ENCODE data around the gene POU2F3.

Gene POU2F3

DNA sequence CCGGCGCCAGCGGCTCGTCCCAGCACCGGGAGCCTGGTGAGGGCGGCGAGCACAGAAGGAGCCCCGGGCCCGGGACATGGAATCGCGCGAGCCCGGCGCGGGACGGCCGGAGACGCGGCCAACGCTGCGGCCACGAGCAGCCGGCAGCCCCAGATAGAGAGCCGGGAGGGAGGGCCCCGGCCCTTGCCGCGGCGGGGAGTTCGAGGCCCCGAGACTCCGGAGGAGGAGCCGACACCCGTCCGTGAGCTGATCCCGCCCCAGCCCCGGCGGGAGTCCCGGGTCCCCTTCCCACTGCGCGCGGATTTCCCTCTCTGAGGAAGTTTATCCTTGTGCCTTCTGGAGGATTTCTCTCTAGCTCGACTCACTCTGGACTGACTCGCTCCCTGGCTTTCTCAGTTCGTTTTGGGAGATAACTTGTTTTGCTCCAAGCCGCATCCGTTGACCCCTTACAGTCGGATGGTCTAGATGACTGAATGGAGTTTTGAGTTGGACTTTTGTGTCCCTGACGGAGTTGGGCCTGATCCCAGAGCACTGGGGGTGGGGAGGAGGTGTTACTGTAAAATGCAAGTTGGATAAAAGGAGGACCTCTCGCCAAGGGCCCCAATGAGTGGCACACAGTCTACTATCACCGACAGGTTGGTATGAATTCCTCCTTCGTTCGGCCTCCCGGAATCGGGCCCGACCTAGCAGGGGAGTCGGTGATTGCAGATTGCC lies 96.9 kb downstream of the POU2F3 start (continued):
- TF ChIP-seq, protein P1, sequence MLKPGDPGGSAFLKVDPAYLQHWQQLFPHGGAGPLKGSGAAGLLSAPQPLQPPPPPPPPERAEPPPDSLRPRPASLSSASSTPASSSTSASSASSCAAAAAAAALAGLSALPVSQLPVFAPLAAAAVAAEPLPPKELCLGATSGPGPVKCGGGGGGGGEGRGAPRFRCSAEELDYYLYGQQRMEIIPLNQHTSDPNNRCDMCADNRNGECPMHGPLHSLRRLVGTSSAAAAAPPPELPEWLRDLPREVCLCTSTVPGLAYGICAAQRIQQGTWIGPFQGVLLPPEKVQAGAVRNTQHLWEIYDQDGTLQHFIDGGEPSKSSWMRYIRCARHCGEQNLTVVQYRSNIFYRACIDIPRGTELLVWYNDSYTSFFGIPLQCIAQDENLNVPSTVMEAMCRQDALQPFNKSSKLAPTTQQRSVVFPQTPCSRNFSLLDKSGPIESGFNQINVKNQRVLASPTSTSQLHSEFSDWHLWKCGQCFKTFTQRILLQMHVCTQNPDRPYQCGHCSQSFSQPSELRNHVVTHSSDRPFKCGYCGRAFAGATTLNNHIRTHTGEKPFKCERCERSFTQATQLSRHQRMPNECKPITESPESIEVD (tag by site-specific recombination; IDR thresholded peaks at IDR 0.05): no peak
- TF ChIP-seq ZNF211 (tag by site-specific recombination; IDR thresholded peaks at IDR 0.05; ENCODE audit: low read depth) (no peak), ZNF654 (tag by site-specific recombination; IDR thresholded peaks at IDR 0.05; ENCODE audit: low read depth) (no peak), ZNF670 (tag by site-specific recombination; IDR thresholded peaks at IDR 0.05; ENCODE audit: low read depth) (no peak), KLF16 (tag by site-specific recombination; IDR thresholded peaks at IDR 0.05) (no peak), ZNF776 (tag by site-specific recombination; IDR thresholded peaks at IDR 0.05; ENCODE audit: borderline replicate concordance) (no peak), SP2 (tag by site-specific recombination; IDR thresholded peaks at IDR 0.05) (peak; percentile 41; the same call in 1 of the 2 replicates), ZNF335 (tag by site-specific recombination; conservative IDR thresholded peaks at IDR 0.05) (peak; percentile 84), ZNF837 (tag by site-specific recombination; IDR thresholded peaks at IDR 0.05) (no peak), ZEB2 (tag by site-specific recombination; IDR thresholded peaks at IDR 0.05) (no peak; the same call in 1 of the 2 replicates), ZNF473 (tag by site-specific recombination; IDR thresholded peaks at IDR 0.05) (no peak), ZNF624 (tag by site-specific recombination; IDR thresholded peaks at IDR 0.05) (no peak), KLF7 (tag by site-specific recombination; IDR thresholded peaks at IDR 0.05; ENCODE audit: borderline replicate concordance) (no peak), ZBTB17 (tag by site-specific recombination; IDR thresholded peaks at IDR 0.05) (peak; percentile 95), TCF7L2 (IDR thresholded peaks at IDR 0.05; ENCODE audit: borderline replicate concordance, low read depth, low read length) (no peak), ZNF350 (tag by site-specific recombination; IDR thresholded peaks at IDR 0.05) (no peak), ZNF560 (tag by site-specific recombination; IDR thresholded peaks at IDR 0.05; ENCODE audit: borderline replicate concordance) (no peak), ZNF121 (tag by site-specific recombination; IDR thresholded peaks at IDR 0.05) (no peak)
- TF ChIP-seq, protein P2, sequence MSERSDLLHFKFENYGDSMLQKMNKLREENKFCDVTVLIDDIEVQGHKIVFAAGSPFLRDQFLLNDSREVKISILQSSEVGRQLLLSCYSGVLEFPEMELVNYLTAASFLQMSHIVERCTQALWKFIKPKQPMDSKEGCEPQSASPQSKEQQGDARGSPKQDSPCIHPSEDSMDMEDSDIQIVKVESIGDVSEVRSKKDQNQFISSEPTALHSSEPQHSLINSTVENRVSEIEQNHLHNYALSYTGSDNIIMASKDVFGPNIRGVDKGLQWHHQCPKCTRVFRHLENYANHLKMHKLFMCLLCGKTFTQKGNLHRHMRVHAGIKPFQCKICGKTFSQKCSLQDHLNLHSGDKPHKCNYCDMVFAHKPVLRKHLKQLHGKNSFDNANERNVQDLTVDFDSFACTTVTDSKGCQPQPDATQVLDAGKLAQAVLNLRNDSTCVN (tag by site-specific recombination; optimal IDR thresholded peaks at IDR 0.05): peak; percentile 86
- TF ChIP-seq, protein P3, sequence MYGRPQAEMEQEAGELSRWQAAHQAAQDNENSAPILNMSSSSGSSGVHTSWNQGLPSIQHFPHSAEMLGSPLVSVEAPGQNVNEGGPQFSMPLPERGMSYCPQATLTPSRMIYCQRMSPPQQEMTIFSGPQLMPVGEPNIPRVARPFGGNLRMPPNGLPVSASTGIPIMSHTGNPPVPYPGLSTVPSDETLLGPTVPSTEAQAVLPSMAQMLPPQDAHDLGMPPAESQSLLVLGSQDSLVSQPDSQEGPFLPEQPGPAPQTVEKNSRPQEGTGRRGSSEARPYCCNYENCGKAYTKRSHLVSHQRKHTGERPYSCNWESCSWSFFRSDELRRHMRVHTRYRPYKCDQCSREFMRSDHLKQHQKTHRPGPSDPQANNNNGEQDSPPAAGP (tag by site-specific recombination; IDR thresholded peaks at IDR 0.05): peak; percentile 10; the same call in 1 of the 2 replicates
- TF ChIP-seq, protein P4, sequence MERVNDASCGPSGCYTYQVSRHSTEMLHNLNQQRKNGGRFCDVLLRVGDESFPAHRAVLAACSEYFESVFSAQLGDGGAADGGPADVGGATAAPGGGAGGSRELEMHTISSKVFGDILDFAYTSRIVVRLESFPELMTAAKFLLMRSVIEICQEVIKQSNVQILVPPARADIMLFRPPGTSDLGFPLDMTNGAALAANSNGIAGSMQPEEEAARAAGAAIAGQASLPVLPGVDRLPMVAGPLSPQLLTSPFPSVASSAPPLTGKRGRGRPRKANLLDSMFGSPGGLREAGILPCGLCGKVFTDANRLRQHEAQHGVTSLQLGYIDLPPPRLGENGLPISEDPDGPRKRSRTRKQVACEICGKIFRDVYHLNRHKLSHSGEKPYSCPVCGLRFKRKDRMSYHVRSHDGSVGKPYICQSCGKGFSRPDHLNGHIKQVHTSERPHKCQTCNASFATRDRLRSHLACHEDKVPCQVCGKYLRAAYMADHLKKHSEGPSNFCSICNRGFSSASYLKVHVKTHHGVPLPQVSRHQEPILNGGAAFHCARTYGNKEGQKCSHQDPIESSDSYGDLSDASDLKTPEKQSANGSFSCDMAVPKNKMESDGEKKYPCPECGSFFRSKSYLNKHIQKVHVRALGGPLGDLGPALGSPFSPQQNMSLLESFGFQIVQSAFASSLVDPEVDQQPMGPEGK (tag by site-specific recombination; IDR thresholded peaks at IDR 0.05): 0 out of 2 replicates have a peak, but pooled peaks have one; percentile 23
- TF ChIP-seq, protein P5, sequence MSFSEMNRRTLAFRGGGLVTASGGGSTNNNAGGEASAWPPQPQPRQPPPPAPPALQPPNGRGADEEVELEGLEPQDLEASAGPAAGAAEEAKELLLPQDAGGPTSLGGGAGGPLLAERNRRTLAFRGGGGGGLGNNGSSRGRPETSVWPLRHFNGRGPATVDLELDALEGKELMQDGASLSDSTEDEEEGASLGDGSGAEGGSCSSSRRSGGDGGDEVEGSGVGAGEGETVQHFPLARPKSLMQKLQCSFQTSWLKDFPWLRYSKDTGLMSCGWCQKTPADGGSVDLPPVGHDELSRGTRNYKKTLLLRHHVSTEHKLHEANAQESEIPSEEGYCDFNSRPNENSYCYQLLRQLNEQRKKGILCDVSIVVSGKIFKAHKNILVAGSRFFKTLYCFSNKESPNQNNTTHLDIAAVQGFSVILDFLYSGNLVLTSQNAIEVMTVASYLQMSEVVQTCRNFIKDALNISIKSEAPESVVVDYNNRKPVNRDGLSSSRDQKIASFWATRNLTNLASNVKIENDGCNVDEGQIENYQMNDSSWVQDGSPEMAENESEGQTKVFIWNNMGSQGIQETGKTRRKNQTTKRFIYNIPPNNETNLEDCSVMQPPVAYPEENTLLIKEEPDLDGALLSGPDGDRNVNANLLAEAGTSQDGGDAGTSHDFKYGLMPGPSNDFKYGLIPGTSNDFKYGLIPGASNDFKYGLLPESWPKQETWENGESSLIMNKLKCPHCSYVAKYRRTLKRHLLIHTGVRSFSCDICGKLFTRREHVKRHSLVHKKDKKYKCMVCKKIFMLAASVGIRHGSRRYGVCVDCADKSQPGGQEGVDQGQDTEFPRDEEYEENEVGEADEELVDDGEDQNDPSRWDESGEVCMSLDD (tag by site-specific recombination; IDR thresholded peaks at IDR 0.05): no peak
- TF ChIP-seq, protein P6, sequence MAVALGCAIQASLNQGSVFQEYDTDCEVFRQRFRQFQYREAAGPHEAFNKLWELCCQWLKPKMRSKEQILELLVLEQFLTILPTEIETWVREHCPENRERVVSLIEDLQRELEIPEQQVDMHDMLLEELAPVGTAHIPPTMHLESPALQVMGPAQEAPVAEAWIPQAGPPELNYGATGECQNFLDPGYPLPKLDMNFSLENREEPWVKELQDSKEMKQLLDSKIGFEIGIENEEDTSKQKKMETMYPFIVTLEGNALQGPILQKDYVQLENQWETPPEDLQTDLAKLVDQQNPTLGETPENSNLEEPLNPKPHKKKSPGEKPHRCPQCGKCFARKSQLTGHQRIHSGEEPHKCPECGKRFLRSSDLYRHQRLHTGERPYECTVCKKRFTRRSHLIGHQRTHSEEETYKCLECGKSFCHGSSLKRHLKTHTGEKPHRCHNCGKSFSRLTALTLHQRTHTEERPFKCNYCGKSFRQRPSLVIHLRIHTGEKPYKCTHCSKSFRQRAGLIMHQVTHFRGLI (tag by site-specific recombination; IDR thresholded peaks at IDR 0.05): no peak
- TF ChIP-seq, protein P7, sequence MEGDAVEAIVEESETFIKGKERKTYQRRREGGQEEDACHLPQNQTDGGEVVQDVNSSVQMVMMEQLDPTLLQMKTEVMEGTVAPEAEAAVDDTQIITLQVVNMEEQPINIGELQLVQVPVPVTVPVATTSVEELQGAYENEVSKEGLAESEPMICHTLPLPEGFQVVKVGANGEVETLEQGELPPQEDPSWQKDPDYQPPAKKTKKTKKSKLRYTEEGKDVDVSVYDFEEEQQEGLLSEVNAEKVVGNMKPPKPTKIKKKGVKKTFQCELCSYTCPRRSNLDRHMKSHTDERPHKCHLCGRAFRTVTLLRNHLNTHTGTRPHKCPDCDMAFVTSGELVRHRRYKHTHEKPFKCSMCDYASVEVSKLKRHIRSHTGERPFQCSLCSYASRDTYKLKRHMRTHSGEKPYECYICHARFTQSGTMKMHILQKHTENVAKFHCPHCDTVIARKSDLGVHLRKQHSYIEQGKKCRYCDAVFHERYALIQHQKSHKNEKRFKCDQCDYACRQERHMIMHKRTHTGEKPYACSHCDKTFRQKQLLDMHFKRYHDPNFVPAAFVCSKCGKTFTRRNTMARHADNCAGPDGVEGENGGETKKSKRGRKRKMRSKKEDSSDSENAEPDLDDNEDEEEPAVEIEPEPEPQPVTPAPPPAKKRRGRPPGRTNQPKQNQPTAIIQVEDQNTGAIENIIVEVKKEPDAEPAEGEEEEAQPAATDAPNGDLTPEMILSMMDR (tag by site-specific recombination; IDR thresholded peaks at IDR 0.05): no peak
